HepG2 (cell line): ENCODE results near the gene AMZ2. TPM values are rescaled to one million over a fixed set of nuclear protein-coding genes. Genes with fewer than 3 reads are reported as not detected.
A peak's percentile ranks its signal among the peaks of the same experiment; 100 is the strongest.

Experiments used
- GATA4 ChIP-seq: sonication (generic); IDR thresholded peaks from 2 replicates; pipeline ENCODE4 v1.6.1; 2016; ENCODE audit warnings: antibody characterized with exemption, low read depth, borderline replicate concordance
- MAFF ChIP-seq: IDR thresholded peaks from 2 replicates; pipeline ENCODE4 v1.6.1; 2011; ENCODE audit warnings: low read depth, low read length, improper control_type of control experiment
- PTBP1 ChIP-seq: fragments of 200-400 bp; formaldehyde crosslinking; IDR thresholded peaks from 2 replicates; pipeline ENCODE4 v1.6.1; 2018; ENCODE audit warnings: low read length, low read depth; ENCODE audit not compliant: poor library complexity, severe bottlenecking
- SMYD3 ChIP-seq: sonication (generic); formaldehyde crosslinking; IDR thresholded peaks from 2 replicates; pipeline ENCODE4 v1.8.1; 2023; ENCODE audit warnings: mild to moderate bottlenecking, missing genetic modification reagents
- TEAD2 ChIP-seq: sonication (generic); formaldehyde crosslinking; IDR thresholded peaks from 2 replicates; pipeline ENCODE4 v1.9.0; 2021; ENCODE audit warnings: missing genetic modification reagents
- ZBTB21 ChIP-seq: sonication (generic); formaldehyde crosslinking; IDR thresholded peaks from 2 replicates; pipeline ENCODE4 v1.4.0; 2020; ENCODE audit warnings: missing genetic modification reagents
- ZNF570 ChIP-seq: sonication (generic); formaldehyde crosslinking; IDR thresholded peaks from 2 replicates; pipeline ENCODE4 v1.4.0; 2020; ENCODE audit warnings: mild to moderate bottlenecking, missing genetic modification reagents, borderline replicate concordance
- ZNF619 ChIP-seq: sonication (generic); formaldehyde crosslinking; IDR thresholded peaks from 2 replicates; pipeline ENCODE4 v1.4.0; 2020; ENCODE audit warnings: mild to moderate bottlenecking, missing genetic modification reagents
- polyA plus RNA-seq, 8 experiments: library from polyadenylated mRNA; depleted of rRNA in 3 of 8; stranded (reverse) in 7 of 8; unstranded in 1 of 8; fragments of >200 nt; fragmentation: Illumina TruSeq in 4 of 8; extraction: Trizol in 4 of 8; gene quantifications; 2 replicates each; pipeline versions ENCODE4 v1.2.1 to v1.2.3, GENCODE V29; 2011 to 2016; ENCODE audit warnings: low read depth in 4 of 8, missing spikeins in 1 of 8, mixed read lengths in 1 of 8; ENCODE audit not compliant: insufficient read depth in 1 of 8
- total RNA-seq, 5 experiments: library from RNA; depleted of rRNA; stranded (reverse); fragments of >200 nt; fragmentation: Illumina TruSeq; extraction: Trizol; gene quantifications; 2 replicates each; pipeline ENCODE4 v1.2.3, GENCODE V29; 2016; ENCODE audit warnings: low read depth in 1 of 5
- TF ChIP-seq, protein P1 (sequence below): IDR thresholded peaks from 2 replicates; pipeline ENCODE4 v1.6.1; 2016; ENCODE audit warnings: low read depth, control low read depth
- TF ChIP-seq, protein P2 (sequence below): sonication (generic); formaldehyde crosslinking; IDR thresholded peaks from 2 replicates; pipeline ENCODE4 v1.9.0; 2021; ENCODE audit warnings: missing genetic modification reagents, mild to moderate bottlenecking, borderline replicate concordance
- TF ChIP-seq, protein P3 (sequence below): sonication (generic); formaldehyde crosslinking; IDR thresholded peaks from 2 replicates; pipeline ENCODE4 v1.4.0; 2020; ENCODE audit warnings: missing genetic modification reagents
- TF ChIP-seq, protein P4 (sequence below): sonication (generic); formaldehyde crosslinking; IDR thresholded peaks from 2 replicates; pipeline ENCODE4 v1.4.0; 2020; ENCODE audit warnings: missing genetic modification reagents, mild to moderate bottlenecking, borderline replicate concordance
- TF ChIP-seq, protein P5 (sequence below): sonication (generic); formaldehyde crosslinking; IDR thresholded peaks from 2 replicates; pipeline ENCODE4 v1.5.1; 2020; ENCODE audit warnings: missing genetic modification reagents, mild to moderate bottlenecking, borderline replicate concordance
- TF ChIP-seq, protein P6 (sequence below): sonication (generic); formaldehyde crosslinking; IDR thresholded peaks from 2 replicates; pipeline ENCODE4 v1.5.0; 2020; ENCODE audit warnings: mild to moderate bottlenecking, missing genetic modification reagents
- TF ChIP-seq, protein P7 (sequence below): sonication (generic); formaldehyde crosslinking; IDR thresholded peaks from 2 replicates; pipeline ENCODE4 v1.8.1; 2023; ENCODE audit warnings: mild to moderate bottlenecking, missing genetic modification reagents, borderline replicate concordance

Gene AMZ2
- total and polyA plus RNA-seq, 2 of the 13 experiments (the other 11 are each of a cell fraction or from before 2014, with no cell fraction given): 86.9 to 90.2 TPM

DNA sequence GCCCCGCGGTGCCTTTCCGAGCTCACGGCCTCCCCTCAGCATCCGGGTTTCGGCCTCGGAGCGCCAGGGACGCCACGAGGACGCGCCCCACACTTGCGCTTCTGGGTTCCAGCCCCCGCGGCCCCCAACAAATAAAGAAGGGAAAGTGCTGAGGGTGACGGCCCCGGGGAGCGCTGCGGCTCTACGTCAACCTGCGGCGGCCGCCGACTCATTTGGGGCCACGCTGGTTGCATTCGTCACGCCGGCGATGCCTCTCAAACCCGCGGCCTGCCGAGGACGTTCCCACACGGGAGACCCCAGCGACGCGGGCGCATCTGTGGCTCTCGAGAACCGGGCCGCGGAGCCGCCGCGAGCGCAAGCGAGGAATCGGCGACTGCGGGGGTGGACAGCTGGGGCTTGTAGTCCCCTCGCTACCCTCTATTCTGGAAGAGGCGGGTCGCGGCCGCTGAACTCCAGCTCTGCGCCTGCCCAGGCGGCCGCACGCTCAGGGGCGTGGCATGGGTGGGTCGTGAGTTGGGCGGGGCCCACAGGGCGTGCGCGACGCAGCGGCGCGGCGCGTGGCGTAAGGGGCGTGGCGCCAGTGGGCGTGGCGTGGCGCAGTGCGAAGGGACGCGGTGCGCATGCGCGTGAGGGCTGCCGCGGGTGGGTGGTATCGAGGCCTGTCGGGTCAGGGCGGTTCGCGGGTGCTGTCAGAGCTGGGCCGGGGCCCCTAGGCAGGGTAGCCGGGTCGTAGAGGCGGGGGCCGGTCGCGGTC is at the start of gene AMZ2 (continued):
- TF ChIP-seq, protein P1, sequence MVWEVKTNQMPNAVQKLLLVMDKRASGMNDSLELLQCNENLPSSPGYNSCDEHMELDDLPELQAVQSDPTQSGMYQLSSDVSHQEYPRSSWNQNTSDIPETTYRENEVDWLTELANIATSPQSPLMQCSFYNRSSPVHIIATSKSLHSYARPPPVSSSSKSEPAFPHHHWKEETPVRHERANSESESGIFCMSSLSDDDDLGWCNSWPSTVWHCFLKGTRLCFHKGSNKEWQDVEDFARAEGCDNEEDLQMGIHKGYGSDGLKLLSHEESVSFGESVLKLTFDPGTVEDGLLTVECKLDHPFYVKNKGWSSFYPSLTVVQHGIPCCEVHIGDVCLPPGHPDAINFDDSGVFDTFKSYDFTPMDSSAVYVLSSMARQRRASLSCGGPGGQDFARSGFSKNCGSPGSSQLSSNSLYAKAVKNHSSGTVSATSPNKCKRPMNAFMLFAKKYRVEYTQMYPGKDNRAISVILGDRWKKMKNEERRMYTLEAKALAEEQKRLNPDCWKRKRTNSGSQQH (CRISPR knock-in tag): 0 out of 2 replicates have a peak, but pooled peaks have one; percentile 46
- TF ChIP-seq ZNF619 (CRISPR knock-in tag) (peak; percentile 45), TEAD2 (CRISPR knock-in tag) (0 out of 2 replicates have a peak, but pooled peaks have one; percentile 75), GATA4 (no peak), MAFF (no peak), SMYD3 (CRISPR knock-in tag) (0 out of 2 replicates have a peak, but pooled peaks have one; percentile 91), PTBP1 (peak; percentile 67), ZNF570 (no peak), ZBTB21 (CRISPR knock-in tag) (peak; percentile 85)
- TF ChIP-seq, protein P2, sequence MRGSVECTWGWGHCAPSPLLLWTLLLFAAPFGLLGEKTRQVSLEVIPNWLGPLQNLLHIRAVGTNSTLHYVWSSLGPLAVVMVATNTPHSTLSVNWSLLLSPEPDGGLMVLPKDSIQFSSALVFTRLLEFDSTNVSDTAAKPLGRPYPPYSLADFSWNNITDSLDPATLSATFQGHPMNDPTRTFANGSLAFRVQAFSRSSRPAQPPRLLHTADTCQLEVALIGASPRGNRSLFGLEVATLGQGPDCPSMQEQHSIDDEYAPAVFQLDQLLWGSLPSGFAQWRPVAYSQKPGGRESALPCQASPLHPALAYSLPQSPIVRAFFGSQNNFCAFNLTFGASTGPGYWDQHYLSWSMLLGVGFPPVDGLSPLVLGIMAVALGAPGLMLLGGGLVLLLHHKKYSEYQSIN (CRISPR knock-in tag): no peak
- TF ChIP-seq, protein P3, sequence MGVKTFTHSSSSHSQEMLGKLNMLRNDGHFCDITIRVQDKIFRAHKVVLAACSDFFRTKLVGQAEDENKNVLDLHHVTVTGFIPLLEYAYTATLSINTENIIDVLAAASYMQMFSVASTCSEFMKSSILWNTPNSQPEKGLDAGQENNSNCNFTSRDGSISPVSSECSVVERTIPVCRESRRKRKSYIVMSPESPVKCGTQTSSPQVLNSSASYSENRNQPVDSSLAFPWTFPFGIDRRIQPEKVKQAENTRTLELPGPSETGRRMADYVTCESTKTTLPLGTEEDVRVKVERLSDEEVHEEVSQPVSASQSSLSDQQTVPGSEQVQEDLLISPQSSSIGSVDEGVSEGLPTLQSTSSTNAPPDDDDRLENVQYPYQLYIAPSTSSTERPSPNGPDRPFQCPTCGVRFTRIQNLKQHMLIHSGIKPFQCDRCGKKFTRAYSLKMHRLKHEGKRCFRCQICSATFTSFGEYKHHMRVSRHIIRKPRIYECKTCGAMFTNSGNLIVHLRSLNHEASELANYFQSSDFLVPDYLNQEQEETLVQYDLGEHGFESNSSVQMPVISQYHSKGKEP (CRISPR knock-in tag): peak; percentile 56; the same call in 1 of the 2 replicates
- TF ChIP-seq, protein P4, sequence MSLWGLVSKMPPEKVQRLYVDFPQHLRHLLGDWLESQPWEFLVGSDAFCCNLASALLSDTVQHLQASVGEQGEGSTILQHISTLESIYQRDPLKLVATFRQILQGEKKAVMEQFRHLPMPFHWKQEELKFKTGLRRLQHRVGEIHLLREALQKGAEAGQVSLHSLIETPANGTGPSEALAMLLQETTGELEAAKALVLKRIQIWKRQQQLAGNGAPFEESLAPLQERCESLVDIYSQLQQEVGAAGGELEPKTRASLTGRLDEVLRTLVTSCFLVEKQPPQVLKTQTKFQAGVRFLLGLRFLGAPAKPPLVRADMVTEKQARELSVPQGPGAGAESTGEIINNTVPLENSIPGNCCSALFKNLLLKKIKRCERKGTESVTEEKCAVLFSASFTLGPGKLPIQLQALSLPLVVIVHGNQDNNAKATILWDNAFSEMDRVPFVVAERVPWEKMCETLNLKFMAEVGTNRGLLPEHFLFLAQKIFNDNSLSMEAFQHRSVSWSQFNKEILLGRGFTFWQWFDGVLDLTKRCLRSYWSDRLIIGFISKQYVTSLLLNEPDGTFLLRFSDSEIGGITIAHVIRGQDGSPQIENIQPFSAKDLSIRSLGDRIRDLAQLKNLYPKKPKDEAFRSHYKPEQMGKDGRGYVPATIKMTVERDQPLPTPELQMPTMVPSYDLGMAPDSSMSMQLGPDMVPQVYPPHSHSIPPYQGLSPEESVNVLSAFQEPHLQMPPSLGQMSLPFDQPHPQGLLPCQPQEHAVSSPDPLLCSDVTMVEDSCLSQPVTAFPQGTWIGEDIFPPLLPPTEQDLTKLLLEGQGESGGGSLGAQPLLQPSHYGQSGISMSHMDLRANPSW (CRISPR knock-in tag): no peak
- TF ChIP-seq, protein P5, sequence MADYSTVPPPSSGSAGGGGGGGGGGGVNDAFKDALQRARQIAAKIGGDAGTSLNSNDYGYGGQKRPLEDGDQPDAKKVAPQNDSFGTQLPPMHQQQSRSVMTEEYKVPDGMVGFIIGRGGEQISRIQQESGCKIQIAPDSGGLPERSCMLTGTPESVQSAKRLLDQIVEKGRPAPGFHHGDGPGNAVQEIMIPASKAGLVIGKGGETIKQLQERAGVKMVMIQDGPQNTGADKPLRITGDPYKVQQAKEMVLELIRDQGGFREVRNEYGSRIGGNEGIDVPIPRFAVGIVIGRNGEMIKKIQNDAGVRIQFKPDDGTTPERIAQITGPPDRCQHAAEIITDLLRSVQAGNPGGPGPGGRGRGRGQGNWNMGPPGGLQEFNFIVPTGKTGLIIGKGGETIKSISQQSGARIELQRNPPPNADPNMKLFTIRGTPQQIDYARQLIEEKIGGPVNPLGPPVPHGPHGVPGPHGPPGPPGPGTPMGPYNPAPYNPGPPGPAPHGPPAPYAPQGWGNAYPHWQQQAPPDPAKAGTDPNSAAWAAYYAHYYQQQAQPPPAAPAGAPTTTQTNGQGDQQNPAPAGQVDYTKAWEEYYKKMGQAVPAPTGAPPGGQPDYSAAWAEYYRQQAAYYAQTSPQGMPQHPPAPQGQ: peak; percentile 54; the same call in 1 of the 2 replicates
- TF ChIP-seq, protein P6, sequence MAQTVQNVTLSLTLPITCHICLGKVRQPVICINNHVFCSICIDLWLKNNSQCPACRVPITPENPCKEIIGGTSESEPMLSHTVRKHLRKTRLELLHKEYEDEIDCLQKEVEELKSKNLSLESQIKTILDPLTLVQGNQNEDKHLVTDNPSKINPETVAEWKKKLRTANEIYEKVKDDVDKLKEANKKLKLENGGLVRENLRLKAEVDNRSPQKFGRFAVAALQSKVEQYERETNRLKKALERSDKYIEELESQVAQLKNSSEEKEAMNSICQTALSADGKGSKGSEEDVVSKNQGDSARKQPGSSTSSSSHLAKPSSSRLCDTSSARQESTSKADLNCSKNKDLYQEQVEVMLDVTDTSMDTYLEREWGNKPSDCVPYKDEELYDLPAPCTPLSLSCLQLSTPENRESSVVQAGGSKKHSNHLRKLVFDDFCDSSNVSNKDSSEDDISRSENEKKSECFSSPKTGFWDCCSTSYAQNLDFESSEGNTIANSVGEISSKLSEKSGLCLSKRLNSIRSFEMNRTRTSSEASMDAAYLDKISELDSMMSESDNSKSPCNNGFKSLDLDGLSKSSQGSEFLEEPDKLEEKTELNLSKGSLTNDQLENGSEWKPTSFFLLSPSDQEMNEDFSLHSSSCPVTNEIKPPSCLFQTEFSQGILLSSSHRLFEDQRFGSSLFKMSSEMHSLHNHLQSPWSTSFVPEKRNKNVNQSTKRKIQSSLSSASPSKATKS (CRISPR knock-in tag): no peak
- TF ChIP-seq, protein P7, sequence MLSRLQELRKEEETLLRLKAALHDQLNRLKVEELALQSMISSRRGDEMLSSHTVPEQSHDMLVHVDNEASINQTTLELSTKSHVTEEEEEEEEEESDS (CRISPR knock-in tag): no peak
